OCI-LY1 (cell line): ENCODE measurements around the gene PDLIM5.
"Not testable (repeated sequence)": the region's sequence is repeated elsewhere in the genome, so short reads cannot be mapped to it uniquely, and the experiment has no call there.

Experiments
- H2AFZ ChIP-seq: fragments of 200-600 bp; sonication (generic), shearing (Covaris generic); 2 replicates; pipeline ENCODE4 v1.6.0; 2014; ENCODE audit warnings: antibody characterized with exemption, mild to moderate bottlenecking, low read length
- H3F3A ChIP-seq: fragments of 200-600 bp; sonication (generic), shearing (Covaris generic); 2 replicates; pipeline ENCODE4 v1.6.0; 2014; ENCODE audit warnings: mild to moderate bottlenecking, antibody characterized with exemption, low read length, moderate library complexity; ENCODE audit not compliant: insufficient read depth
- H3K27ac ChIP-seq: fragments of 200-600 bp; sonication (generic); 2 replicates; pipeline ENCODE4 v1.5.1; 2014; ENCODE audit warnings: low read length, mixed run types, mild to moderate bottlenecking, low read depth; ENCODE audit not compliant: poor library complexity, severe bottlenecking
- H3K27me3 ChIP-seq: fragments of 200-600 bp; sonication (generic); 2 replicates; pipeline ENCODE4 v1.6.0; 2014; ENCODE audit warnings: antibody characterized with exemption, mild to moderate bottlenecking, low read length, moderate library complexity; ENCODE audit not compliant: insufficient read depth
- H3K36me3 ChIP-seq: fragments of 200-600 bp; sonication (generic); 2 replicates; pipeline ENCODE4 v1.6.1; 2014; ENCODE audit warnings: mild to moderate bottlenecking, antibody characterized with exemption, low read length, moderate library complexity, mixed read lengths; ENCODE audit not compliant: insufficient read depth
- H3K4me1 ChIP-seq: fragments of 200-600 bp; sonication (generic); 2 replicates; pipeline ENCODE4 v1.5.1; 2014; ENCODE audit warnings: mild to moderate bottlenecking, low read length, moderate library complexity; ENCODE audit not compliant: insufficient read depth, severe bottlenecking
- H3K4me2 ChIP-seq: fragments of 200-600 bp; sonication (generic), shearing (Covaris generic); 2 replicates; pipeline ENCODE4 v1.6.1; 2014; ENCODE audit warnings: low read length
- H3K4me3 ChIP-seq: fragments of 200-600 bp; sonication (generic); 2 replicates; pipeline ENCODE4 v1.5.1; 2014; ENCODE audit warnings: low read length, low read depth, mild to moderate bottlenecking, mixed read lengths; ENCODE audit not compliant: poor library complexity, severe bottlenecking
- H3K79me2 ChIP-seq: fragments of 200-600 bp; shearing (Covaris generic); 2 replicates; pipeline ENCODE4 v1.6.1; 2016; ENCODE audit warnings: mixed run types, low read length, mixed read lengths; ENCODE audit not compliant: insufficient read depth
- H3K9ac ChIP-seq: fragments of 200-600 bp; sonication (generic), shearing (Covaris generic); 2 replicates; pipeline ENCODE4 v1.6.1; 2014; ENCODE audit warnings: mild to moderate bottlenecking, low read length, mixed read lengths
- H3K9me2 ChIP-seq: fragments of 200-600 bp; sonication (generic), shearing (Covaris generic); 2 replicates; pipeline ENCODE4 v1.6.1; 2014; ENCODE audit warnings: low read depth, mild to moderate bottlenecking, low read length, mixed read lengths
- H3K9me3 ChIP-seq: fragments of 200-600 bp; shearing (Covaris generic); 2 replicates; pipeline ENCODE4 v1.6.1; 2014; ENCODE audit warnings: low read length, mixed read lengths
- H4K20me1 ChIP-seq: fragments of 200-600 bp; sonication (generic), shearing (Covaris generic); 2 replicates; pipeline ENCODE4 v1.6.0; 2016; ENCODE audit warnings: mild to moderate bottlenecking, low read length; ENCODE audit not compliant: insufficient read depth
- CTCF ChIP-seq: fragments of 200-600 bp; sonication (generic), shearing (Covaris generic); IDR thresholded peaks from 2 replicates; pipeline ENCODE4 v1.5.1; 2017; ENCODE audit warnings: mild to moderate bottlenecking, antibody characterized with exemption, low read length, moderate library complexity, mixed read lengths
- EZH2 ChIP-seq: fragments of 200-600 bp; sonication (generic), shearing (Covaris generic); IDR thresholded peaks from 2 replicates; pipeline ENCODE4 v1.8.0; 2017; ENCODE audit warnings: borderline replicate concordance, mixed run types, mild to moderate bottlenecking, antibody characterized with exemption, low read length, moderate library complexity, mixed read lengths

Gene PDLIM5

GRCh38 chr4:94623126-94623911 is 171.6 kb downstream of the PDLIM5 start:
- no peak overlapping the region for H3K4me2 ChIP-seq
- no peak overlapping the region for H3K4me3 ChIP-seq
- no peaks in the 10 kb centered on the region for H3F3A ChIP-seq
- no peaks in the 10 kb centered on the region for H3K9me2 ChIP-seq
- H3K27me3 ChIP-seq, result no peaks in the 10 kb centered on the region
- no peak overlapping the region for H3K27ac ChIP-seq
- H3K36me3 ChIP-seq, result no peaks in the 10 kb centered on the region
- H3K4me1 ChIP-seq, result no peaks in the 10 kb centered on the region
- H3K9ac ChIP-seq, result no peak overlapping the region
- no peak for TF ChIP-seq CTCF
- TF ChIP-seq EZH2, result no peak
- H3K9me3 ChIP-seq, result no peaks in the 10 kb centered on the region
- no peaks in the 10 kb centered on the region for H3K79me2 ChIP-seq
- no peak overlapping the region for H2AFZ ChIP-seq
- H4K20me1 ChIP-seq, result no peaks in the 10 kb centered on the region

- no peak overlapping the region for H2AFZ ChIP-seq
- no peaks in the 10 kb centered on the region for H3K27me3 ChIP-seq
- H3K4me3 ChIP-seq, result no peak overlapping the region
- no peaks in the 10 kb centered on the region for H3K79me2 ChIP-seq
- H4K20me1 ChIP-seq, result no peaks in the 10 kb centered on the region
- TF ChIP-seq CTCF, result no peak
- TF ChIP-seq EZH2, result no peak
- H3K4me1 ChIP-seq, result no peaks in the 10 kb centered on the region
- no peak overlapping the region for H3K9ac ChIP-seq
- H3K4me2 ChIP-seq, result no peak overlapping the region
- H3F3A ChIP-seq, result no peaks in the 10 kb centered on the region
- no peaks in the 10 kb centered on the region for H3K36me3 ChIP-seq
- H3K9me3 ChIP-seq, result no peaks in the 10 kb centered on the region
- H3K27ac ChIP-seq, result no peak overlapping the region
- no peaks in the 10 kb centered on the region for H3K9me2 ChIP-seq
Measured at GRCh38 chr4:94626942-94627341, 175.2 kb downstream of the PDLIM5 start.

GRCh38 chr4:94629058-94629457 is 177.3 kb downstream of the PDLIM5 start:
- not testable (repeated sequence) for H3K4me1 ChIP-seq

GRCh38 chr4:94629837-94630236 is 178.1 kb downstream of the PDLIM5 start:
- H4K20me1 ChIP-seq, result no peaks in the 10 kb centered on the region
- no peak for TF ChIP-seq EZH2
- no peak for TF ChIP-seq CTCF
- no peak overlapping the region for H3K27ac ChIP-seq
- H3F3A ChIP-seq, result no peaks in the 10 kb centered on the region
- no peak overlapping the region for H3K9ac ChIP-seq
- H3K4me3 ChIP-seq, result no peak overlapping the region
- no peaks in the 10 kb centered on the region for H3K9me2 ChIP-seq
- no peaks in the 10 kb centered on the region for H3K36me3 ChIP-seq
- H3K27me3 ChIP-seq, result no peaks in the 10 kb centered on the region
- no peak overlapping the region for H2AFZ ChIP-seq
- H3K4me2 ChIP-seq, result no peak overlapping the region
- H3K79me2 ChIP-seq, result no peaks in the 10 kb centered on the region
- no peaks in the 10 kb centered on the region for H3K9me3 ChIP-seq
- H3K4me1 ChIP-seq, result no peaks in the 10 kb centered on the region

More at GRCh38 chr4:94629058-94629457, 177.3 kb downstream of the PDLIM5 start:
- not testable (repeated sequence) for H3K9me2 ChIP-seq, H3F3A ChIP-seq, H4K20me1 ChIP-seq, H3K27me3 ChIP-seq, H3K9me3 ChIP-seq, H3K4me2 ChIP-seq, H3K79me2 ChIP-seq, H3K27ac ChIP-seq, H3K9ac ChIP-seq, H3K36me3 ChIP-seq, H3K4me3 ChIP-seq, H2AFZ ChIP-seq
